GM06990 (cell line): ENCODE data around the gene TMEM217.

Experiments used
- DNase-seq: peaks from one replicate; pipeline ENCODE4 v3.0.0-alpha.2; 2011; ENCODE audit not compliant: insufficient read length; ENCODE audit errors: extremely low read depth
- H3K27me3 ChIP-seq: replicated peaks from 2 replicates; pipeline ENCODE4 v1.6.0; 2011; ENCODE audit warnings: low read length; ENCODE audit not compliant: control insufficient read depth, insufficient read depth
- H3K36me3 ChIP-seq: 2 replicates; pipeline ENCODE4 v1.5.1; 2011; ENCODE audit warnings: low read length; ENCODE audit not compliant: control insufficient read depth, insufficient read depth
- H3K4me3 ChIP-seq: replicated peaks from 2 replicates; pipeline ENCODE4 v1.5.1; 2011; ENCODE audit warnings: low read depth, mild to moderate bottlenecking, control low read depth, low read length
- TF ChIP-seq, protein P1 (sequence below): IDR thresholded peaks from 2 replicates; pipeline ENCODE4 v1.5.1; 2011; ENCODE audit warnings: low read length, control low read depth, mild to moderate bottlenecking, inconsistent platforms; ENCODE audit not compliant: insufficient read depth, poor library complexity, severe bottlenecking

The TMEM217 gene

DNA sequence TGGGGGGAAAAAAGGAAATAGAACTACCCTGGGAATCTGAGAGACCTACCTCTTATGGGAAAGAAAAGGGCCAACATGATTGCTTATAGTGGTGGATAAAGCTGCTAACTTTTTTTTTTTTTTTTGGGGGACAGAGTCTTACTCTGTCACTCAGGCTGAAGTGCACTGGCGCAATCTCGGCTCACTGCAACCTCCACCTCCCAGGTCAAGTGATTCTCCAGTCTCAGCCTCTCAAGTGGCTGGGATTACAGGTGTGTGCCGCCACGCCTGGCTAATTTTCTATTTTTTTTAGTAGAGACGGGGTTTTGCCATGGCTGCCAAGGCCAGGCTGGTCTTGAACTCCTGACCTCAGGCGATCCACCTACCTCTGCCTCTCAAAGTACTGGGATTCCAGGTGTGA lies 39.9 kb downstream of the TMEM217 start:
- DNase-seq, result no peak
- H3K27me3 ChIP-seq, result no peaks in the 10 kb centered on the region
- H3K4me3 ChIP-seq, result no peak overlapping the region
- H3K36me3 ChIP-seq, result no peaks in the 10 kb centered on the region
- TF ChIP-seq, protein P1, sequence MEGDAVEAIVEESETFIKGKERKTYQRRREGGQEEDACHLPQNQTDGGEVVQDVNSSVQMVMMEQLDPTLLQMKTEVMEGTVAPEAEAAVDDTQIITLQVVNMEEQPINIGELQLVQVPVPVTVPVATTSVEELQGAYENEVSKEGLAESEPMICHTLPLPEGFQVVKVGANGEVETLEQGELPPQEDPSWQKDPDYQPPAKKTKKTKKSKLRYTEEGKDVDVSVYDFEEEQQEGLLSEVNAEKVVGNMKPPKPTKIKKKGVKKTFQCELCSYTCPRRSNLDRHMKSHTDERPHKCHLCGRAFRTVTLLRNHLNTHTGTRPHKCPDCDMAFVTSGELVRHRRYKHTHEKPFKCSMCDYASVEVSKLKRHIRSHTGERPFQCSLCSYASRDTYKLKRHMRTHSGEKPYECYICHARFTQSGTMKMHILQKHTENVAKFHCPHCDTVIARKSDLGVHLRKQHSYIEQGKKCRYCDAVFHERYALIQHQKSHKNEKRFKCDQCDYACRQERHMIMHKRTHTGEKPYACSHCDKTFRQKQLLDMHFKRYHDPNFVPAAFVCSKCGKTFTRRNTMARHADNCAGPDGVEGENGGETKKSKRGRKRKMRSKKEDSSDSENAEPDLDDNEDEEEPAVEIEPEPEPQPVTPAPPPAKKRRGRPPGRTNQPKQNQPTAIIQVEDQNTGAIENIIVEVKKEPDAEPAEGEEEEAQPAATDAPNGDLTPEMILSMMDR, result no peak

DNA sequence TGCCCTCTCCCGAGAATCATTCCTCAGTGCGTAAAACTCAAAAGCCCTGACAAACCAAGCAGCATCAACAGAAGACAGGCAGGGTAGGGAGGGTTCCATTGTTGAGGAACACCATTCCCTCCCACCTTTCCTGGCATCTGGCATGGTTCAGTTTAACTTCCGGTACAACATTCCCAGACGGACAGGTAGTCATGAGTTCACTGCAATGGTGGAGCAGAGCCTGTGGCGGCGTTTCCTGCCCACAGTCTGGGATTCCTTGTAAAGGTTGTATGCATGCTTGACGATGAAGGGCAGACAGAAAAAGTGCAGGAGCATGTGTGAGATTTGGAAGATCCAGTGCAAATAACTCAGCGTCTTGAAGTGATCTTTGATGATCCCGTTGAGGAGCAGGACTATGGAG lies 45.7 kb downstream of the TMEM217 start:
- H3K27me3 ChIP-seq, result no peaks in the 10 kb centered on the region
- H3K4me3 ChIP-seq, result no peak overlapping the region
- no peak for DNase-seq
- H3K36me3 ChIP-seq, result no peaks in the 10 kb centered on the region
- TF ChIP-seq, protein P1, result no peak

DNA sequence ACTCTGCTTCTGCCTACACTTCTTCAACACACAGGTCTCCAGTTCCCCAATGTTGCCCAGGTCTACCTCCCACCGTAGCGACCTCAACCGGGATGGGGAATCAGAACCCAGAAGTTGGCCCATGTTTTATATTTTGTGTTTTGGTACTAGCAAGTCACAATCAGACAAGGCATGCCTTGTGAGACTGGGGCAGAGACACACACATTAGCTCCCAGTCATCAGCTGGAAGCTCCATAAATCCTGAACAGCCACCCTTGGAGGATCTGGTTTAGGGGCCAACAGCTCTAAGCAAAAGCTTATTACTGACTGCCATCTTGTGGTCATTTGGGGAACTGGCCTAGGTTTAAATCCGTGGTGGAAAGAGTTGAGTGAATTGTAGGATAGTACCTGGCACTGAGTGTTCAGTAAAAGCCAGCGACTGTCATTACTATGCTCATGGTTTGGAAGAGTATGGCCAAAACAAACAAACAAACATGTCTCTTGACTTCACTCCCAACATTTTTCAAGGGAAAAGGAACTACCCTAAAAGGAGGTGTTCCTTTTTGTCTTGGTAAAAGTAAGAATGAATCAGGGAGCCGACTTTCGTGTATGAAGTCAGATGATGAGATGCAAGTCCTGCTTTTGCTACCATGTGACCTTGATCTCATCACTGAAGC lies 47.5 kb downstream of the TMEM217 start:
- DNase-seq, result no peak
- H3K36me3 ChIP-seq, result no peaks in the 10 kb centered on the region
- no peaks in the 10 kb centered on the region for H3K27me3 ChIP-seq
- TF ChIP-seq, protein P1, result peak; percentile 83
- no peak overlapping the region for H3K4me3 ChIP-seq

DNA sequence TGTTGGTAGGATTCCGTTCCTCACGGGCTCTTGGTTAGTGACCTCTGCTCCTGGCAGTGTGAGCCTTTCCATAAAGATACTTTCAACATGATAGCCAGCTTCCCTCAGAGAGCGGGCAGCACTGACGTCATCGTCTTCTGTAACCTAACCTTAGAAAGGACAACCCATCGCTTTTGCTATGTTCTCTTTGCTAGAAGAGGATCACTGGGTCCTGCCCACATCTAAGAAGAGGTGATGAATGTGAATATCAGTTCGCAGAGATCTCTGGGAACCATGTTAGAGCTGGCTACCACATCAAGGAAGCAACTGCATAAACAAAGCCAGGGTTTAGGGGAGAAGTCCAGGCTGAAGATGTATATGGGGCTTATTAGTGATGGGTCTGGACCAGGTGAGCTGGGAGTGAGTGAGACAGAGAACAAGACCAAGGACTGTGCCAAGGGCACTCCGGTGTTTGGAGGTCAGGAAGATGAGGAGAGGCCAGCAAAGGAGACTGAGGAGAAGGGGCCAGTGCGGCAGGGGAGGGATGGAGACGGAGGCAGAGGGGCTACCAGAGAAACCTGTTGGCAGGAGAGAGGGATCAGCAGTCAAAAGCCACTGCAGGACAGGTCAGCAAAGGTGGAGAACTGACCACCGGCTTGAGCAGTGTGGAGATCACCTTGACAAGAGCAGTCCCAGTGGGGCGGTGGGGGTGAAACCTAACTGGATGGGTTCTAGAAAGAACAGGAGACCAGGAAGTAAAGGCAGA lies 48.3 kb downstream of the TMEM217 start:
- H3K4me3 ChIP-seq, result no peak overlapping the region
- TF ChIP-seq, protein P1, result no peak
- H3K36me3 ChIP-seq, result no peaks in the 10 kb centered on the region
- no peak for DNase-seq
- H3K27me3 ChIP-seq, result no peaks in the 10 kb centered on the region

- DNase-seq, result no peak
- TF ChIP-seq, protein P1, result no peak
- H3K36me3 ChIP-seq, result no peaks in the 10 kb centered on the region
- no peak overlapping the region for H3K4me3 ChIP-seq
- H3K27me3 ChIP-seq, result no peaks in the 10 kb centered on the region
These were observed 49.2 kb downstream of the TMEM217 start for GRCh38 chr6:37208793-37209192.
